ENCODE data around the gene KRT84. TPM values are rescaled to one million over a fixed set of nuclear protein-coding genes. Genes with fewer than 3 reads are reported as not detected.
"Not testable (repeated sequence)": the region's sequence is repeated elsewhere in the genome, so short reads cannot be mapped to it uniquely, and the experiment has no call there.

Gene KRT84
- total RNA-seq, 1 experiment from 2014 or later = not detected

- Histone ChIP-seq H2AFZ (no peak overlapping the region), H3K4me2 (peak overlapping the region; percentile 67), H4K20me1 (ENCODE audit: insufficient read depth) (no peaks in the 10 kb centered on the region), H3K4me1 (replicated peaks; ENCODE audit: insufficient read depth) (peaks cover 27% of the 10 kb centered on the region), H3K4me3 (no peak overlapping the region), H3K9me3 (ENCODE audit: insufficient read depth, low read depth) (no peaks in the 10 kb centered on the region; the same call in 1 of the 2 replicates), H3K36me3 (ENCODE audit: low read depth) (no peaks in the 10 kb centered on the region), H3F3A (ENCODE audit: insufficient read depth, low read depth) (peaks cover 23% of the 10 kb centered on the region), H3K27ac (peak overlapping the region; percentile 74), H3K9me2 (ENCODE audit: insufficient read depth) (no peaks in the 10 kb centered on the region), H3K79me2 (ENCODE audit: low read depth) (no peaks in the 10 kb centered on the region), H3K27me3 (ENCODE audit: insufficient read depth, low read depth) (no peaks in the 10 kb centered on the region)
- no peak for DNase-seq
- no TSS peak for BruUV-seq (replicated peaks)
- ChIA-PET CTCF (interaction anchor here (0.8 to 1.4 kb wide), 4 partner anchors 15 to 125 kb away, joined by 3 to 4 read pairs (median 4); partner anchors contain the start of gene KRT85), POLR2A (ENCODE audit: unreplicated experiment) (interaction anchor here (0.6 kb wide), 1 partner anchor 63 kb away, joined by 3 read pairs; no protein-coding TSS in a partner anchor)
- intact Hi-C loops (cut with micrococcal nuclease; ENCODE audit: unreplicated experiment) = no loop called here
- TF ChIP-seq CTCF (conservative IDR thresholded peaks at IDR 0.05) = no peak
- TF ChIP-seq EZH2 (IDR thresholded peaks at IDR 0.05; ENCODE audit: low read depth) = no peak
Measured at GRCh38 chr12:52346593-52346992, 38.9 kb downstream of the KRT84 start.

DNA sequence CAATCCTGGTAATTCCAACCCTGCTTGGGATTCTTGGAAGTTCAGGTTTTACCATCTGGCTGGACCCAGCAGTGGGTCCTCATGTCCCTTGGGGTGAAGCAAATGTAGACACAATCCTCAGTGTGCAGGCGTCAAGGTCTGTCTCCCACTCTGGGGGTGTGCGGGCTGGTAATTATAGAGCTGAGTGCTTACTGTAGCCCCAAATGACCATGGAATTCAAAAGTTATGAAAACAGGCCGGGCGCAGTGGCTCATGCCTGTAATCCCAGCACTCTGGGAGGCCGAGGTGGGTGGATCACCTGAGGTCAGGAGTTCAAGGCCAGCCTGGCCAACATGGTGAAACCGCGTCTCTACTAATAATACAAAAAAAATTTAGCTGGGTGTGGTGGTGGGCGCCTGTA, 40.4 kb downstream of the KRT84 start:
- H3K36me3 ChIP-seq (ENCODE audit: low read depth); H3K27me3 ChIP-seq (ENCODE audit: insufficient read depth, low read depth); BruUV-seq (replicated peaks); H2AFZ ChIP-seq; H3K9me2 ChIP-seq (ENCODE audit: insufficient read depth); H3K79me2 ChIP-seq (ENCODE audit: low read depth); H3K4me3 ChIP-seq; H4K20me1 ChIP-seq (ENCODE audit: insufficient read depth); intact Hi-C loops (cut with micrococcal nuclease; ENCODE audit: unreplicated experiment); H3K9me3 ChIP-seq (ENCODE audit: insufficient read depth, low read depth); DNase-seq: not testable (repeated sequence)
- POLR2A ChIA-PET (ENCODE audit: unreplicated experiment) = interaction anchor here (0.5 to 0.8 kb wide), 3 partner anchors 112 to 654 kb away, joined by 3 to 5 read pairs (median 4); no protein-coding TSS in a partner anchor
- peak overlapping the region; percentile 74 for H3K27ac ChIP-seq
- peak overlapping the region; percentile 67 for H3K4me2 ChIP-seq
- CTCF ChIA-PET = interaction anchor here (0.6 to 1.3 kb wide), 2 partner anchors 19 to 96 kb away, joined by 3 to 4 read pairs; no protein-coding TSS in a partner anchor
- peaks cover 27% of the 10 kb centered on the region for H3K4me1 ChIP-seq (replicated peaks; ENCODE audit: insufficient read depth)
- peaks cover 23% of the 10 kb centered on the region for H3F3A ChIP-seq (ENCODE audit: insufficient read depth, low read depth)

GRCh38 chr12:52344111-52344510, 41.3 kb downstream of the KRT84 start:
- CTCF ChIA-PET = interaction anchor here (0.6 kb wide), 1 partner anchor 10 kb away, joined by 6 read pairs; no protein-coding TSS in a partner anchor
- H3K9me3 ChIP-seq (ENCODE audit: insufficient read depth, low read depth) = no peaks in the 10 kb centered on the region; the same call in 1 of the 2 replicates
- no peaks in the 10 kb centered on the region for H4K20me1 ChIP-seq (ENCODE audit: insufficient read depth)
- no peaks in the 10 kb centered on the region for H3K27me3 ChIP-seq (ENCODE audit: insufficient read depth, low read depth)
- BruUV-seq (replicated peaks) = no TSS peak
- intact Hi-C loops (cut with micrococcal nuclease; ENCODE audit: unreplicated experiment) = no loop called here
- H3K4me2 ChIP-seq = no peak overlapping the region
- peaks cover 23% of the 10 kb centered on the region for H3F3A ChIP-seq (ENCODE audit: insufficient read depth, low read depth)
- H3K4me3 ChIP-seq = no peak overlapping the region
- no peak overlapping the region for H2AFZ ChIP-seq
- POLR2A ChIA-PET (ENCODE audit: unreplicated experiment) = no interaction called here
- no peak for DNase-seq
- no peak overlapping the region for H3K27ac ChIP-seq
- no peaks in the 10 kb centered on the region for H3K9me2 ChIP-seq (ENCODE audit: insufficient read depth)
- H3K4me1 ChIP-seq (replicated peaks; ENCODE audit: insufficient read depth) = peaks cover 27% of the 10 kb centered on the region
- no peak for TF ChIP-seq EZH2 (IDR thresholded peaks at IDR 0.05; ENCODE audit: low read depth)
- no peak for TF ChIP-seq CTCF (conservative IDR thresholded peaks at IDR 0.05)
- no peaks in the 10 kb centered on the region for H3K79me2 ChIP-seq (ENCODE audit: low read depth)
- H3K36me3 ChIP-seq (ENCODE audit: low read depth) = no peaks in the 10 kb centered on the region

- CTCF ChIA-PET = no interaction called here
Measured at GRCh38 chr12:52343550-52343949, 41.9 kb downstream of the KRT84 start.

More at GRCh38 chr12:52343550-52343949, 41.9 kb downstream of the KRT84 start:
- no peak overlapping the region for H2AFZ ChIP-seq
- H4K20me1 ChIP-seq (ENCODE audit: insufficient read depth) = no peaks in the 10 kb centered on the region
- no peak overlapping the region for H3K27ac ChIP-seq
- H3K4me1 ChIP-seq (replicated peaks; ENCODE audit: insufficient read depth) = peaks cover 27% of the 10 kb centered on the region
- no peak for DNase-seq
- H3F3A ChIP-seq (ENCODE audit: insufficient read depth, low read depth) = peaks cover 23% of the 10 kb centered on the region
- TF ChIP-seq CTCF (conservative IDR thresholded peaks at IDR 0.05) (no peak), EZH2 (IDR thresholded peaks at IDR 0.05; ENCODE audit: low read depth) (no peak)
- H3K79me2 ChIP-seq (ENCODE audit: low read depth) = no peaks in the 10 kb centered on the region
- H3K9me3 ChIP-seq (ENCODE audit: insufficient read depth, low read depth) = no peaks in the 10 kb centered on the region; the same call in 1 of the 2 replicates
- no peaks in the 10 kb centered on the region for H3K36me3 ChIP-seq (ENCODE audit: low read depth)
- no TSS peak for BruUV-seq (replicated peaks)
- H3K4me2 ChIP-seq = no peak overlapping the region
- intact Hi-C loops (cut with micrococcal nuclease; ENCODE audit: unreplicated experiment) = no loop called here
- no peak overlapping the region for H3K4me3 ChIP-seq
- POLR2A ChIA-PET (ENCODE audit: unreplicated experiment) = no interaction called here
- H3K27me3 ChIP-seq (ENCODE audit: insufficient read depth, low read depth) = no peaks in the 10 kb centered on the region
- H3K9me2 ChIP-seq (ENCODE audit: insufficient read depth) = no peaks in the 10 kb centered on the region
